ENCODE results near the gene CFLAR.

DNA sequence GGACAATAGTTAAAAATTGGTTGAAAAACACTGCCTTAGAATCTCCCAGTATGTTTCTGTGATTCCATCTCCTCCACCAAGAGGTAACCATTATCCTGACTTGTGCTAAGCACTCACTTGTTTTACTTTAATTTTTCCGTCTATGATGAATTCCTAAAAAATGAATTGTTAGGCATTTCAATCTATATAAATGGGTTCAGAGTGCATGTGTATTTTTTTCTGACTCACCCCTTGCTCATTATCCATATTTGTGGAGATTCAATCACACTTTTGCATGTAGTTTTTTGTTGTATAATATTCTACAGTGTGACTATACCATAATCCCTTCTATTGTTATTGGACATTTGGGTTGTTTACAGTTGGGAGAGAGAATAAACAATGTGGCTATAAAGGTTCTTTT lies 42.9 kb upstream of the CFLAR start:
- TF ChIP-seq POLR2A (IDR thresholded peaks at IDR 0.05; ENCODE audit: low read depth, low read length) (no peak), TAF1 (IDR thresholded peaks at IDR 0.05; ENCODE audit: low read depth, low read length) (no peak), POLR2AphosphoS5 (IDR thresholded peaks at IDR 0.05; ENCODE audit: low read depth, low read length) (no peak)
